PC-3 (cell line): ENCODE data around the gene LRRC28. TPM values are rescaled to one million over a fixed set of nuclear protein-coding genes. Genes with fewer than 3 reads are reported as not detected.
A peak's percentile ranks its signal among the peaks of the same experiment; 100 is the strongest.

Source experiments
- ATAC-seq: fragments of 200-7000 bp; cut with Tn5 transposase; 2 replicates; pipeline ENCODE4 v1.9.1; 2020; ENCODE audit warnings: mild to moderate bottlenecking, moderate library complexity
- BruUV-seq: library from RNA; stranded (reverse); fragments of 400-500 nt; replicated peaks from 2 replicates; lab custom pipeline; 2021; lab: Mats Ljungman, UMichigan
- CTCF ChIA-PET: fragments of 300-600 bp; sonication (Branson Sonifier 250); formaldehyde crosslinking; loops from one replicate; lab custom pipeline; 2022; ENCODE audit warnings: antibody characterized with exemption; lab: Charles Lee
- POLR2A ChIA-PET: fragments of 300-600 bp; sonication (Branson Sonifier 250); formaldehyde crosslinking; loops from one replicate; lab custom pipeline; 2022; ENCODE audit warnings: antibody characterized with exemption; ENCODE audit not compliant: unreplicated experiment; lab: Charles Lee
- DNase-seq: peaks from one replicate; pipeline ENCODE4 v3.0.0-alpha.2; 2015
- H2AFZ ChIP-seq: fragments of 300-600 bp; sonication (generic); 2 replicates; pipeline ENCODE4 v1.6.0; 2016; ENCODE audit warnings: antibody characterized with exemption, low read length
- H3F3A ChIP-seq: fragments of 300-600 bp; sonication (generic); one replicate; pipeline ENCODE4 v1.6.0; 2017; ENCODE audit warnings: antibody characterized with exemption, low read length, control low read depth, mild to moderate bottlenecking; ENCODE audit not compliant: unreplicated experiment
- H3K27ac ChIP-seq: fragments of 300-600 bp; sonication (generic); 2 replicates; pipeline ENCODE4 v1.5.1; 2016; ENCODE audit warnings: mild to moderate bottlenecking, low read length
- H3K27me3 ChIP-seq: fragments of 300-600 bp; sonication (generic); 2 replicates; pipeline ENCODE4 v1.6.1; 2016; ENCODE audit warnings: low read length, mixed read lengths
- H3K36me3 ChIP-seq: fragments of 300-600 bp; sonication (generic); 2 replicates; pipeline ENCODE4 v1.6.1; 2016; ENCODE audit warnings: low read depth, mixed run types, low read length, mixed read lengths
- H3K4me1 ChIP-seq: fragments of 300-600 bp; sonication (generic); 2 replicates; pipeline ENCODE4 v1.5.1; 2016; ENCODE audit warnings: low read length; ENCODE audit not compliant: insufficient read depth
- H3K4me2 ChIP-seq: fragments of 300-600 bp; sonication (generic); 2 replicates; pipeline ENCODE4 v1.6.0; 2016; ENCODE audit warnings: low read length
- H3K4me3 ChIP-seq: fragments of 300-600 bp; sonication (generic); 2 replicates; pipeline ENCODE4 v1.5.1; 2016; ENCODE audit warnings: mild to moderate bottlenecking, low read length, mixed read lengths
- H3K79me2 ChIP-seq: fragments of 300-600 bp; sonication (generic); 2 replicates; pipeline ENCODE4 v1.6.1; 2017; ENCODE audit warnings: low read length, mixed read lengths
- H3K9ac ChIP-seq: fragments of 300-600 bp; sonication (generic); 2 replicates; pipeline ENCODE4 v1.6.0; 2016; ENCODE audit warnings: mild to moderate bottlenecking, low read length
- H3K9me2 ChIP-seq: fragments of 300-600 bp; sonication (generic); replicated peaks from 2 replicates; pipeline ENCODE4 v1.6.1; 2016; ENCODE audit warnings: mixed run types, low read length, mixed read lengths
- H3K9me3 ChIP-seq: fragments of 300-600 bp; sonication (generic); 2 replicates; pipeline ENCODE4 v1.6.1; 2016; ENCODE audit warnings: low read length, mixed read lengths
- H4K20me1 ChIP-seq: fragments of 300-600 bp; sonication (generic); 2 replicates; pipeline ENCODE4 v1.6.1; 2016; ENCODE audit warnings: low read length, mixed read lengths
- EZH2 ChIP-seq: fragments of 300-600 bp; sonication (generic); IDR thresholded peaks from one replicate; pipeline ENCODE4 v1.6.1; 2017; ENCODE audit warnings: antibody characterized with exemption, mild to moderate bottlenecking, low read length; ENCODE audit not compliant: unreplicated experiment
- EZH2phosphoT487 ChIP-seq: fragments of 300-600 bp; sonication (generic); IDR thresholded peaks from 2 replicates; pipeline ENCODE4 v1.6.1; 2018; ENCODE audit warnings: mild to moderate bottlenecking, antibody characterized with exemption, low read length, borderline replicate concordance
- intact Hi-C: fragments of 100-400 bp; cut with micrococcal nuclease; formaldehyde crosslinking; loops from 2 replicates; pipeline ENCODE4 v1.9.0; 2023
- total RNA-seq: library from RNA; depleted of rRNA; stranded (reverse); fragments of >200 nt; gene quantifications from 2 replicates; pipeline ENCODE4 v1.2.3, GENCODE V29; 2014
- TF ChIP-seq, protein P1 (sequence below): fragments of 300-600 bp; sonication (generic); conservative IDR thresholded peaks from 2 replicates; pipeline ENCODE4 v1.5.1; 2017; ENCODE audit warnings: antibody characterized with exemption, low read depth, mild to moderate bottlenecking, low read length

Gene LRRC28
- total RNA-seq, 1 experiment from 2014 or later, result 10.6 TPM

DNA sequence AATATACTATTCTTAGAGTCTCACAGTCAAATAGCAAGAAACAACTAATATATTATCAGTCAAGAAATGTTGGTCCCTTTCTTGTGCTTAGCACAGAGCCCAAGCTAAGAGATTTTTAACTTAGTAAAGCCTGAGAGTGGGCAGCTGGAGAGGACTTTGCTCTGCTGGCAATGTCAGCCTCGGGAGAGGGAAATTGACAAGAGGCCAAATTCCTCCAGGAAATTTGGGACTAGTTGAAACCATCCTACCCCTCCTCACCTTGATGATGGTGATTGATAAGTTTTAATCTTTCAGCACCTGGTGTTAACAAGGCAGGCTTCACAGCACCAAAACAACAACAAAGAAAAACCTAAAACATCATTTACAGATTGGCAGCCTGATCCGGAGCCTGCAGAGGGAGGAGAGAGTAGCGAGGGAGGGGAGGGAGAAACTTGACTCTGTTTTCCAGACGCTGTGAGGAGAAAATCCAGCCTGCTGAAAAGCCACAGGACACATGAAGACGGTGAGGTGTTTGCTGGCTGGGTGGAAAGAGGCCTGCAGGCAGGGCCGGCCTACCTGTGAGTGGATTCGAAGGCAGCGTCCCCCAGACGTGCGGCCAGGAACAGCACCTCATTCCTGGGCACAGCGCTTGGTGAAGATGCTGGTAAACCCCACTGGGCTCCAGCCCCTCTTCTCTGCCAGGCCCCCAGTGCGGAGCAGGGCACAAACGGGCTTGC lies 150.9 kb downstream of the LRRC28 start:
- no peaks in the 10 kb centered on the region for H3K9me3 ChIP-seq
- no peak for DNase-seq
- H3K4me3 ChIP-seq, result no peak overlapping the region
- H3K4me2 ChIP-seq, result no peak overlapping the region
- H3K9ac ChIP-seq, result no peak overlapping the region
- H3K36me3 ChIP-seq, result no peaks in the 10 kb centered on the region
- CTCF ChIA-PET, result interaction anchor here (0.6 kb wide), 1 partner anchor 267 kb away, joined by 3 read pairs; no protein-coding TSS in a partner anchor
- H3K27me3 ChIP-seq, result no peaks in the 10 kb centered on the region
- intact Hi-C loops, result no loop called here
- no peaks in the 10 kb centered on the region for H3K9me2 ChIP-seq
- TF ChIP-seq, protein P1, sequence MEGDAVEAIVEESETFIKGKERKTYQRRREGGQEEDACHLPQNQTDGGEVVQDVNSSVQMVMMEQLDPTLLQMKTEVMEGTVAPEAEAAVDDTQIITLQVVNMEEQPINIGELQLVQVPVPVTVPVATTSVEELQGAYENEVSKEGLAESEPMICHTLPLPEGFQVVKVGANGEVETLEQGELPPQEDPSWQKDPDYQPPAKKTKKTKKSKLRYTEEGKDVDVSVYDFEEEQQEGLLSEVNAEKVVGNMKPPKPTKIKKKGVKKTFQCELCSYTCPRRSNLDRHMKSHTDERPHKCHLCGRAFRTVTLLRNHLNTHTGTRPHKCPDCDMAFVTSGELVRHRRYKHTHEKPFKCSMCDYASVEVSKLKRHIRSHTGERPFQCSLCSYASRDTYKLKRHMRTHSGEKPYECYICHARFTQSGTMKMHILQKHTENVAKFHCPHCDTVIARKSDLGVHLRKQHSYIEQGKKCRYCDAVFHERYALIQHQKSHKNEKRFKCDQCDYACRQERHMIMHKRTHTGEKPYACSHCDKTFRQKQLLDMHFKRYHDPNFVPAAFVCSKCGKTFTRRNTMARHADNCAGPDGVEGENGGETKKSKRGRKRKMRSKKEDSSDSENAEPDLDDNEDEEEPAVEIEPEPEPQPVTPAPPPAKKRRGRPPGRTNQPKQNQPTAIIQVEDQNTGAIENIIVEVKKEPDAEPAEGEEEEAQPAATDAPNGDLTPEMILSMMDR, result no peak
- no peak for TF ChIP-seq EZH2phosphoT487
- no peak for TF ChIP-seq EZH2
- H3F3A ChIP-seq, result no peaks in the 10 kb centered on the region
- BruUV-seq, result no TSS peak
- POLR2A ChIA-PET, result no interaction called here
- H4K20me1 ChIP-seq, result no peaks in the 10 kb centered on the region
- ATAC-seq, result no peak
- H3K4me1 ChIP-seq, result peaks cover 8% of the 10 kb centered on the region; the same call in 1 of the 2 replicates
- H3K79me2 ChIP-seq, result no peaks in the 10 kb centered on the region
- H2AFZ ChIP-seq, result no peak overlapping the region
- no peak overlapping the region for H3K27ac ChIP-seq

DNA sequence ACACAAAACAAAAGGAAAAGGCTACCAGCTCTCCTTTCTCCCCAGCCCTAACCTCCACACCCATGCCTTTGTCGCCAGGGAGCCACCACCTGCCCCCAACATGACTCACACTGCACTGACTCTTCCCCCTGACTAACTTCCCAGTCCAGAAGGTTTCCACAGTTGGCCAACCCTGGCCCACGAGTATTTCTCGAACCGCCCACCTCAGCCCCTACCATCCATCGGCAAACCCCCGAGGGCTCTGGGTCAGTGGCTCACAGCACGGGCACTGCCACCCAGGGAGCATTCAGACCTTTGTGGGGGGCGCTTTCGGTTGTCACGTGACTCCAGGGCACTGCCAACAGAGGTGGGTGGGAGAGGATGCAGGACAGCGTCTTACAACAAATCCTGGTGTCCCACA lies 152.3 kb downstream of the LRRC28 start:
- BruUV-seq, result no TSS peak
- H3K9me2 ChIP-seq, result no peaks in the 10 kb centered on the region
- no peaks in the 10 kb centered on the region for H3K79me2 ChIP-seq
- no peaks in the 10 kb centered on the region for H3F3A ChIP-seq
- no peak overlapping the region for H3K4me3 ChIP-seq
- no peak overlapping the region for H3K27ac ChIP-seq
- peaks cover 12% of the 10 kb centered on the region for H3K4me1 ChIP-seq
- TF ChIP-seq EZH2phosphoT487, result no peak
- no peak for TF ChIP-seq EZH2
- TF ChIP-seq, protein P1, result no peak
- no peaks in the 10 kb centered on the region for H4K20me1 ChIP-seq
- intact Hi-C loops, result no loop called here
- no peaks in the 10 kb centered on the region for H3K9me3 ChIP-seq
- no peak overlapping the region for H3K4me2 ChIP-seq
- DNase-seq (peak; percentile 30), ATAC-seq (no peak)
- no peak overlapping the region for H3K9ac ChIP-seq
- no peaks in the 10 kb centered on the region for H3K36me3 ChIP-seq
- CTCF ChIA-PET, result no interaction called here
- H2AFZ ChIP-seq, result 0 out of 2 replicates have a peak overlapping the region, but pooled peaks have one; percentile 22
- no peaks in the 10 kb centered on the region for H3K27me3 ChIP-seq
- POLR2A ChIA-PET, result no interaction called here

DNA sequence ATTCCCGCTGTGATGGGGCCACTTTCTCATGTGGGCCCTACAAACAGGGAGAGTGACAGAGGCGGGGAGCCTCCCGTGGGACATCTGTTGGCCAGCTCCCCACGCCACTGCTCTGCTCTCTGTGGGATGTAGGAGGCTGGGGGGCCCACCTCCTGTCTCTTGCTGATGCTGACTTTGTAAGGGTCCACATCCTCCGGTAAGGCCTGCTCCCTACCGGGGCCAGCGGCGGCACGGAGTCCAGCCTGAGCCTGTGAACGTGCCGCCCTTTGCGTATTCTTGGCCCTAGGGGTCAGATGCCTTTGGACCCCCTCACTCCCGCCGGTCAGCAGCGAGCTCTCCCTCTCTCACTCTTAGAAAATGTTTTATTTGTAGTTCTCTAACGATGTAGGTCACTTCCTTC lies 153.2 kb downstream of the LRRC28 start:
- peaks cover 15% of the 10 kb centered on the region for H3K4me1 ChIP-seq

More for the DNA sequence above, 153.2 kb downstream of the LRRC28 start:
- H3K79me2 ChIP-seq, result no peaks in the 10 kb centered on the region
- no TSS peak for BruUV-seq
- H3K27ac ChIP-seq, result no peak overlapping the region
- no peaks in the 10 kb centered on the region for H4K20me1 ChIP-seq
- no peak overlapping the region for H2AFZ ChIP-seq
- no peaks in the 10 kb centered on the region for H3K9me3 ChIP-seq
- DNase-seq (no peak), ATAC-seq (no peak)
- no peaks in the 10 kb centered on the region for H3K36me3 ChIP-seq
- no peaks in the 10 kb centered on the region for H3K27me3 ChIP-seq
- H3K4me2 ChIP-seq, result no peak overlapping the region
- no peak overlapping the region for H3K4me3 ChIP-seq
- intact Hi-C loops, result no loop called here
- H3F3A ChIP-seq, result no peaks in the 10 kb centered on the region
- H3K9ac ChIP-seq, result no peak overlapping the region
- TF ChIP-seq EZH2phosphoT487 (no peak), EZH2 (no peak)
- TF ChIP-seq, protein P1, result no peak
- POLR2A ChIA-PET, result no interaction called here
- CTCF ChIA-PET, result no interaction called here
- no peaks in the 10 kb centered on the region for H3K9me2 ChIP-seq
